ENCODE measurements around the gene KANK4.

The KANK4 gene

DNA sequence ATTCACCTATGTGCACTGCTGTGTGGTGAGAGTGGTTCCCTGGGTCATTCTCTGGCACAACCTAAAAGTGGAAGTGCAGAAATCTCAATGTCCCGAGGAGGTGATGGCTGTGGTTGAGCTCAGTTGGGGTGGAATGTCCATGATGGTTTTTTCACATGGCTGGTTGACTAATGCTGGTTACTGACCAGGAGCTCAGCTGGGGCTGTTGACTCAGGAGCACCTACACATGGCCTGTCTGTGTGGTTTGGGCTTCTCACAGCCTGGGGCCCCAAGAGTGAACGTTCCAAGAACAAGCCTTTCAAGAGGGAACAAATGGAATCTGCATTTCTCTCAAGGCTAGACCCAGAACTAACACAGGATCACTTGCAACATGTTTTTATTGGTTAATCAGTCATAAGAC lies 6.4 kb upstream of the KANK4 start:
- ATAC-seq (ENCODE audit: low read depth): no peak
- H3K4me3 Mint-ChIP-seq: no peak overlapping the region
- no peaks in the 10 kb centered on the region for H3K36me3 Mint-ChIP-seq
- no peaks in the 10 kb centered on the region for H3K9me3 Mint-ChIP-seq
- H3K27me3 Mint-ChIP-seq: peaks cover 11% of the 10 kb centered on the region
- no peak overlapping the region for H3K27ac Mint-ChIP-seq
- DNase-seq (ENCODE audit: low spot score in 2 of 2): no peak
- no peaks in the 10 kb centered on the region for H3K4me1 Mint-ChIP-seq

DNA sequence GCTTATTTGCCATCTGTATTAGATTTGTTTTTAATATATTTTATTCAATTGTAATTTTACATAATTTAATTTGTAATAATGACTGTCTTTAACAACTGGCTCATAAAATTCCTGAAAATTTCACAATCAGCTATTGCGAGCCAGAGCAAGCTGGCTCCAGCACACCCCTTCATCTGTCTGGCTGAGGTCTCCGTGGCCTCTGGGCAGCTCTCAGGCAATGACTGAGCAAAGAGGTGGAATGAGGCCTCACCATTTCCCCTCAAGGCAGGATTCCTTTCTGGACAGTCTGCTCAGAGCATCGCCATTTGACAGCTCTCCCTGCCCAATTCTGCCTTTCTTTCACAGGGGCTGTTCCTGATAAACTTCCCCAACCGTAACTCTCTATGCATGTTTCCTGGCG lies 5.8 kb upstream of the KANK4 start:
- no peaks in the 10 kb centered on the region for H3K9me3 Mint-ChIP-seq
- no peaks in the 10 kb centered on the region for H3K4me1 Mint-ChIP-seq
- peaks cover 11% of the 10 kb centered on the region for H3K27me3 Mint-ChIP-seq
- no peak overlapping the region for H3K27ac Mint-ChIP-seq
- ATAC-seq (ENCODE audit: low read depth) (no peak), DNase-seq (ENCODE audit: low spot score in 2 of 2) (no peak)
- no peaks in the 10 kb centered on the region for H3K36me3 Mint-ChIP-seq
- no peak overlapping the region for H3K4me3 Mint-ChIP-seq

DNA sequence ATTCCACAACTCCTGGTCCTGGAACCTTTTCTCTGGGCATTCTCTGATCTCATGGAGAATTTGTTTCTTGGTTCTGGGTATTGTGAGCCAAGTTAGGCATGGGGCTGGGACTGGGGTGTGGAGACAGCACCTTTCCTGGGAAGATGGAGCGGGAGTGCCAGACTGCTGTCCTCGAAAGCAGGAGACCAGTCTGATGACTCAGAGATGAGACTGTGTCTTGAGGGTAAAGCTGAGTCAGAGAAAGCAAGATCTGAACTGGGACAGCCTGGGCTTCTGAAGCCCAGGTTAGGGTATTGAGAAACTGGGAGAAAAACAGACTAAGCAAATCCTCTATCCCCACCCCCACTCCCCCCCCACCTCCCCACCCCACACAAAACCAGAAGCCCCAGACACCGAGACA lies 2.2 kb upstream of the KANK4 start:
- Mint-ChIP-seq H3K4me1 (no peaks in the 10 kb centered on the region), H3K4me3 (no peak overlapping the region), H3K27me3 (peaks cover 20% of the 10 kb centered on the region), H3K36me3 (no peaks in the 10 kb centered on the region), H3K9me3 (no peaks in the 10 kb centered on the region), H3K27ac (no peak overlapping the region)
- ATAC-seq (ENCODE audit: low read depth): no peak
- DNase-seq (ENCODE audit: low spot score in 2 of 2): no peak

DNA sequence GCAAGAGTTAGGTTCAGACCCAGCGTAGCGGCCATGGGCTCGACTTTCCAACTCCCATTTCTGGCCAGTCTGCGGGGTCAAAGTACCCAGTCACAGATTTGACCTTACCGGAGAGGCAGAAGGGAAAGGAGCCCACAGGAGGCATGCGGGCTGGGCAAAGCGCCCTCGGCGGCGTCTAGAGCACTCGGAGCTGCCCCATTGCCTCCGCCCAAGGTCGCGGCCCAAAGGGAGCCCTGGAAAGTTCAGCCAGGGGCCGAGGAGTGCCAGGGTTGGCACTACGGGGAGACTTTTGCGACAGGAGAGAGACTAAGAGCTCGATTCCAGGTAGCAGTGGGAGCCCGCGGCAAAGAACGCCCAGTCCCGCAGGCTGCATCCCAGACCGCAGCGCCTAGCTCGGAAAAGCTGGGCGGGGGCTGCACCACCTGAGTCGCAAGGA lies 896 bp downstream of the KANK4 start:
- Mint-ChIP-seq H3K27me3 (peaks cover 17% of the 10 kb centered on the region), H3K9me3 (no peaks in the 10 kb centered on the region), H3K4me1 (no peaks in the 10 kb centered on the region), H3K4me3 (no peak overlapping the region), H3K27ac (no peak overlapping the region), H3K36me3 (no peaks in the 10 kb centered on the region)
- DNase-seq (ENCODE audit: low spot score in 2 of 2) (no peak), ATAC-seq (ENCODE audit: low read depth) (no peak)

DNA sequence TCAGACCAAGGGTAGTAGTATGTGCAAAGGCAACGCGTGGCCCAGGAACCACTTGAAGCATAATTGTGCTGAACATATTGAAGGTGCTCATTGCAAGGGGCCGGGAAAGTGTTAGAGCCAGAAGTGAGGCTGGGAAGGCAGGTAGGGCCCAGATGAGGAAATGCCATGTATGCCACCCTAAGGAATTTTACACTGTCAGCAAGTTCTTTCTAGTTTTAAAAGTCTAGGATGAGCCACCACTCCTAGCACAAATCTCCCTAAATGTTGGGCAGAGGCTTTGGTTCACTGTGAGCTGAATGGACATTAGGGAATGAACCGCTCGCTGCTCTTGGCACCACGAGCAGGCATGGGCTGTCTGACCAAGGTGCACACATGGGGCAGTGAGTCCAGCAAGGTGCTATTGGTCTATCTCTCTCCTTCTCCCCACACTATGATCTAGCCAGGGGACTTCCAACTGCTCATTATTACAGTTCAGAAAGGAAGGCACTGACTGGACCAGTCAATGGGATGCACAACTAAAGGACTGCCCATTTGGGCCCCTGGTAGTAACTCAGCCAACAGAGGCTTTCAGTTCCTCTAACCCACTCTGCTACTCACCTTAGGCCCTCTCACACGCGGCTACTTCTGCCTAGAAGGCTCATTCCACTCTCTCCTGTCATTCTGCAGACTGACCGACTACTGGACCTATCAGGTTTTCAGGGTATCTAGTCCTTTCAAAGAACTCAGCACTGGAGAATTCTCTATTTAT lies 2.0 kb downstream of the KANK4 start:
- Mint-ChIP-seq H3K27ac (no peak overlapping the region), H3K36me3 (no peaks in the 10 kb centered on the region), H3K27me3 (peaks cover 17% of the 10 kb centered on the region), H3K4me3 (no peak overlapping the region), H3K4me1 (no peaks in the 10 kb centered on the region), H3K9me3 (no peaks in the 10 kb centered on the region)
- DNase-seq (ENCODE audit: low spot score in 2 of 2) (no peak), ATAC-seq (ENCODE audit: low read depth) (no peak)

DNA sequence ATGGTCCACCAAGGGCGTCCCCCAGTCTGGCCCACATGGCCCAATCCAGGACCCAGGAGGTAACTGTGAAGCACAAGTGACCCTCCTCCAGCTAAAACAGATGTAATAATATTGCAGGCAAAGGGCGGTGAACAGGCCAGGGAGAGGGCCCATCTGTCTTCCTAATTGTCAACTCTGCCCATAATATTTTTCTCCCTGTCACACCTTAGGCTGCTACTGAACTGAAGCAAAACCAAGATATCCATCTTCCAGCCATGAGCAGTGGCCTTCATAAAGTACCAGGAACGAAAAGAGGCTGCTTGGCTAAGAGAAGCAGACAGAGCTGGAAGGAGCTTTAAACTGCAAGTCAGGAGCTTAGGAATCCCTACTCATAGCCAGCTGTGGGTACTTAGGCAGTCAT lies 3.1 kb downstream of the KANK4 start:
- no peaks in the 10 kb centered on the region for H3K4me1 Mint-ChIP-seq
- no peak overlapping the region for H3K27ac Mint-ChIP-seq
- no peak for ATAC-seq (ENCODE audit: low read depth)

DNA sequence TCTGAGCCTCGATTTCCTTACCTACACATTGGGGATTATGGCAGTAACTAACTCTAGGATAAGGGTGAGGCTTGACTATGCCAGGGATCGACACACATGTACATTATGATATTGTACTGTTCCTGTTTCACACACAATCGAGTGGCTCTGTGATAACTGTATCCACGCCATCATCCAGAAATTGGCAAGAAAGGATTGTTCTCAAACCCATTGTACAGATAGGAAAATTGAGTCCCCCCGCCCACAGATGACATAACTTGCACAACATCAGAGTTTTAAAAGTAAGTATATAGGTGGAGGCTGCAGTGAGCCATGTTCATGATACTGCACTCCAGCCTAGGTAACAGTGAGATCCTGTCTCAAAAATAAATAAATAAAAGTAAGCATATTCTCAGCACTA lies 3.8 kb downstream of the KANK4 start:
- Mint-ChIP-seq H3K9me3 (no peaks in the 10 kb centered on the region), H3K27me3 (peaks cover 15% of the 10 kb centered on the region), H3K27ac (no peak overlapping the region), H3K36me3 (no peaks in the 10 kb centered on the region), H3K4me3 (no peak overlapping the region), H3K4me1 (no peaks in the 10 kb centered on the region)
- ATAC-seq (ENCODE audit: low read depth) (no peak), DNase-seq (ENCODE audit: low spot score in 2 of 2) (no peak)

More for the DNA sequence above, 3.1 kb downstream of the KANK4 start:
- DNase-seq (ENCODE audit: low spot score in 2 of 2): no peak
- Mint-ChIP-seq H3K27me3 (peaks cover 15% of the 10 kb centered on the region), H3K4me3 (no peak overlapping the region), H3K9me3 (no peaks in the 10 kb centered on the region), H3K36me3 (no peaks in the 10 kb centered on the region)

DNA sequence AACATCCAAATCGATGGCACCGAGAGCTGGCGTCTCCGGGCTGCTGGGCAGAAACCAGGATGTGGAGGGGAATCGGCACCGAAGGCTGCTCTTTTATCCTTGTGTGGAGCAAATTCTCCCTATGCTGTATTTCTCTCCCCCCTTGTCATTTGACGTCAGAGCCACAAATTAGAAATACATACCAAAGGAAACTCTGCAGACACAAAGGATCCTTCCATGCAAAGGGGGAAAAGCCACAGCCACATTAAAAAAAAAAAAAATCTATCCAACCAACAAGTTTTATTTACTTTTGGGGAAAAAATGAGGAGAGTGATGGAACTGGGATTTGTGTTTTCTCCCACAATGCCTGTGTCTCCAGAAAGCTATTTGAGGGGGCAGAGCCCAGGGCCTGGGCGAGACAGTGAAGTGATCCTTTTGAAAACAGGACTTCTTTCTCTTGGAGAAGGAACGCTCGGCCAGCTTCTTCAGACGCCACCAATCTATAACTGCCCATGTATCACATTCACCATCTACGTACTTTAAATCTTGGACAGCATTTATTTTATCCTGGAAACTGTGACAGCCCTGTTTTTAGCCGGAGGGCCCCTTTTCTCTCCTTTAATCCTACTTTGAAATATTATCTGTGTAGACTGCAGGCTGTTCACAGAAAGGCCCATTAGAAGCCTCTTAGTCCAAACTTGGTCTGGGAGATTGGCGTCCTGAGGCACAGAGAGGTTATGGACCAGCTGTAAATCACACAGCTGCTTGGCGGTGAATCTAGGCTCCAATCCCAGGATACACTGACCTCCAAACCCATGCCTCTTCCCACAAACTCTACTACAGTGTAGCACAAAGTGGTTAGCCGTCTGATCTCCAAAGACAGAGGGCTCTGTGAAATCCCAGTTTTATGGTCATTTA lies 4.5 kb downstream of the KANK4 start:
- Mint-ChIP-seq H3K4me3 (no peak overlapping the region), H3K9me3 (no peaks in the 10 kb centered on the region), H3K36me3 (no peaks in the 10 kb centered on the region), H3K27ac (no peak overlapping the region), H3K27me3 (peaks cover 15% of the 10 kb centered on the region), H3K4me1 (no peaks in the 10 kb centered on the region)
- DNase-seq (ENCODE audit: low spot score in 2 of 2) (no peak), ATAC-seq (ENCODE audit: low read depth) (no peak)

DNA sequence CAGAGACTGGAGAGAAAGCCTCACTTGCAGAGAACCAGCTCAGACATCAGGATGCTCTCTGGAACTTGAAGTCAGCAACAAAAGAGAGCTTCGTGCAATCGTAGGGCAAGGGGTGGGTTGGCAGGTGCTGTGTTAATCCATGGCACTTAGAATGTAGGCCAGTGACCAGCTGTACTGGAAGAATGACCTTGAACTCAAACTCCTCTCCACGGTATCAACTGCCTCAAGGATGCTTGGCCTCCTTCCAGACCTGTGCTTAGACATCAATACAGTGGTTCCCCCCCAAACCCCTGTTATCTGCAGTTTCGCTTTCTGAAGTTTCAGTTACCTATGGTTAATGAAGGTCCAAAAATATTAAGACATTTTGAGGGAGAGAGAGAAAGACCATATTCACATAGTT lies 6.5 kb downstream of the KANK4 start:
- Mint-ChIP-seq H3K27me3 (peaks cover 12% of the 10 kb centered on the region), H3K4me3 (no peak overlapping the region), H3K36me3 (no peaks in the 10 kb centered on the region), H3K4me1 (no peaks in the 10 kb centered on the region), H3K9me3 (no peaks in the 10 kb centered on the region), H3K27ac (no peak overlapping the region)
- DNase-seq (ENCODE audit: low spot score in 2 of 2) (no peak), ATAC-seq (ENCODE audit: low read depth) (no peak)

DNA sequence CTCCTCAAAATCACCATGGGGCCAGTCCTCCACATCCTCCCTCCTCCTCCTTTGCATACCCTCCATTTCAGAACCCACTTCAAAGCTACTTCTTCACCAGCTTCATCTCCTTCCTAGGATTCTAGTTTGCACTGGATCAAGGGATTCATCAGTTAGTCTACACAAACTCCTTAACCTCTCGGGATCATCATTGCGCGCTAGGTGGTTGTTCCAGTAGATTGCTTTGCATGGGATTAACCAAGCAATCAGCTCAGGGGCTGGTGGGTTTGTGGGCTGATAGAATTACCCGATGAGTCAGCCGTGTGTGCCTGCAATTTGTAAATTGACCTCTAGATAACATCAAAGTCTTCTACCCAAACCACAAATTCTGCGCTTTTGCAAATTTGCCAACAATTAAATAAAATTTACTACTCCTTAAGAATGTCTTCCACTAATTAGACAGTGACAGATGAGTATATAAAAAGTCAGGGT lies 7.7 kb downstream of the KANK4 start:
- no peak overlapping the region for H3K4me3 Mint-ChIP-seq
- no peaks in the 10 kb centered on the region for H3K36me3 Mint-ChIP-seq
- ATAC-seq (ENCODE audit: low read depth) (no peak), DNase-seq (ENCODE audit: low spot score in 2 of 2) (no peak)
- no peaks in the 10 kb centered on the region for H3K4me1 Mint-ChIP-seq
- H3K9me3 Mint-ChIP-seq: no peaks in the 10 kb centered on the region
- peaks cover 6% of the 10 kb centered on the region for H3K27me3 Mint-ChIP-seq
- H3K27ac Mint-ChIP-seq: no peak overlapping the region

DNA sequence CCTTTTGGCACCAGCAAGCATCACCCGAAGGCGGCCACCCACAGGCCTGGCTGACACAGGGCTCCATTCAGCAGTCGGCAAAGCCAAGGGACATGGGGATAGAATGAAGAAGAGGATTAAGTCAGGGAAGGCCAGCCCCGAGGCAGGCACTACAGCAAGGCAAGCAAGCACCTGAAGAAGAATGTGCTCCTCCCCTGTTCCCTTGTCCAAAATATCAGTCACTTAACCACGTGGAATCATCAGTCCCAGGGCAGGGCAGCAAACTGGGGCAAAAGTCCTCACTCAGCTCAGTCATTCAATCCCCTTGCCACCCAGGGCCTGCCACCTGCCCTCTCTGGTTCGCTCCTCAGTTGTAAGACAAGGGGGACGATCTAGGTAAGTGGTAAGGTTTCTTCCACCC lies 9.3 kb downstream of the KANK4 start:
- no peak for ATAC-seq (ENCODE audit: low read depth)

DNA sequence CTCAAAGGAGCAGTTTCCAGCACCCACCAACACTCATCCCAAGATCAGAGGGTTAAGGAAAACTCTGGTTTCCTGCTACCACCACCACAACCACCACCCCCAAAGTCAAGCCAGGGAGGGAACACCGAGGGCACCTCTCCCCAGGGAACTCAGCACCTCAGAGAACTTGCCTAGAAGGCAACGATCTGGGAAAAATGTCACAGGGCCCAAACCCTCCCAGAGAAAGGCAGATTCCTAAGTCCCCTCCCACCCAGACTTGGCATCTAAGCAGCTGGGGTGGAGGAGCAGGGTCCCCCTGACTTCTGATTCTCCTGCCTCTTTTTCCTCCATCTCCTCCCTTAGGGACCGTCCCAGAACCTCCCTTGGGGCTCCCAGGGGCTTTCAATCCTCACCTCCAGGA lies 10.6 kb downstream of the KANK4 start:
- no peaks in the 10 kb centered on the region for H3K4me1 Mint-ChIP-seq
- no peak overlapping the region for H3K27ac Mint-ChIP-seq
- DNase-seq (ENCODE audit: low spot score in 2 of 2) (no peak), ATAC-seq (ENCODE audit: low read depth) (no peak)
- H3K4me3 Mint-ChIP-seq: no peak overlapping the region
- H3K36me3 Mint-ChIP-seq: no peaks in the 10 kb centered on the region
- H3K9me3 Mint-ChIP-seq: no peaks in the 10 kb centered on the region
- H3K27me3 Mint-ChIP-seq: peaks cover 2% of the 10 kb centered on the region

More for the DNA sequence above, 9.3 kb downstream of the KANK4 start:
- Mint-ChIP-seq H3K4me1 (no peaks in the 10 kb centered on the region), H3K36me3 (no peaks in the 10 kb centered on the region), H3K9me3 (no peaks in the 10 kb centered on the region), H3K4me3 (no peak overlapping the region), H3K27ac (no peak overlapping the region), H3K27me3 (peaks cover 2% of the 10 kb centered on the region)
- no peak for DNase-seq (ENCODE audit: low spot score in 2 of 2)

DNA sequence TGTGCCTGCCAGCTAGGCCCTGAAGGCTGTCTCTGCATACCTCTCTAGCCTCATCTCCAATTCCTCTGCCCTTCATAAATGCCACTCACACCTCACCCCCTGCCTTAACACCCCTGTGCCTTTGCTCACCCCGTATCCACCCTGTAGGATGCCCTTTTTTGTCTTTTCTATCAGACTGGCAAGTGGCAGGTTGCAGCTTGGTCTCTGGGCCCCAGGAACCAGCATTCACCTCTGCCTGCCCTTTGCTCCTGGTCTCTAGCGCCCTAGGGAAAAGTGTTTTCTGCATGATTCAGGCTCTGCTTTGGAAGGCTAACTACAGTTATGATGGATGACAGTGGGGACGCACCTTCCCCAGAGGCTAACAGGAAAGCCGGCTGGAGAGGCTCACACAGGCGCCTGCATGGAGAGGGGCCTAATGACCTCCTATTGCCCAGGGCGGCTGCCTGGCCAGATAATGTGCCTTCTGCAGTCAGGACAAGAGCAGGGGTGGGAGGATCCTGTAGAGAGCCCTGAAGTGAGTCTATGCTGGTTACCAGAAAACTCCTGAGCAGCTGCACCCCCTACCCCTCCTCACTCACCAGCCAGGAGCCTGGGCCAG lies 11.2 kb downstream of the KANK4 start:
- Mint-ChIP-seq H3K9me3 (no peaks in the 10 kb centered on the region), H3K4me3 (no peak overlapping the region), H3K27ac (no peak overlapping the region), H3K27me3 (peaks cover 2% of the 10 kb centered on the region), H3K36me3 (no peaks in the 10 kb centered on the region), H3K4me1 (no peaks in the 10 kb centered on the region)
- DNase-seq (ENCODE audit: low spot score in 2 of 2) (no peak), ATAC-seq (ENCODE audit: low read depth) (no peak)

DNA sequence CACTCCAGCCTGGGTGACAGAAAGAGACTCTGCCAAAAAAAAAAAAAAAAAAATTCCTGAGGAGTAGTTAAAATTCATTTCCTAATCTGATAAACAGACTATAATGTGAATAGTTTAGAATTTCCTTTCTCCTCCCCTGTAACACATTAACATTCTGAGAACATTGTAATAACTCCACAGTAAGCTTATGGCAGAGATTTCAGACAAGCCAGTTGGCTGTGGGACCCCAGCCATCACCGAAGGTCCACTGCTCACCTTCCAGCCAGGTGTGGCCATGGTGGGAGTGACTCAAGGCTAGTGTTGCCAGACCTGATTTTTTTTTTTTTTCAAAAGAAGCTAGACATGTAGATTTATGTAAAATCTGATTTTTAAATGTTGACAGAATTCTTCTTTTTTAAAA lies 11.8 kb downstream of the KANK4 start:
- H3K4me1 Mint-ChIP-seq: no peaks in the 10 kb centered on the region
- peaks cover 2% of the 10 kb centered on the region for H3K27me3 Mint-ChIP-seq
- no peak for ATAC-seq (ENCODE audit: low read depth)
- H3K9me3 Mint-ChIP-seq: no peaks in the 10 kb centered on the region
- no peak overlapping the region for H3K4me3 Mint-ChIP-seq
- no peaks in the 10 kb centered on the region for H3K36me3 Mint-ChIP-seq
- no peak overlapping the region for H3K27ac Mint-ChIP-seq
- DNase-seq (ENCODE audit: low spot score in 2 of 2): no peak

Measured in memory B cell (primary cell).